ENCODE data around the gene GRID2. TPM values are rescaled to one million over a fixed set of nuclear protein-coding genes. Genes with fewer than 3 reads are reported as not detected.

The GRID2 gene
- polyA plus RNA-seq, 1 experiment: not detected

GRCh38 chr4:93368968-93369367 is 1065.2 kb downstream of the GRID2 start:
- Histone ChIP-seq H3K4me3 (ENCODE audit: low read depth, low read length) (no peak overlapping the region), H3K36me3 (ENCODE audit: control insufficient read depth, insufficient read depth, low read length) (no peaks in the 10 kb centered on the region), H3K27me3 (ENCODE audit: control insufficient read depth, insufficient read depth, low read length) (no peaks in the 10 kb centered on the region)
- POLR2A ChIA-PET: no interaction called here
- DNase-seq (ENCODE audit: low read depth): no peak
- TF ChIP-seq CTCF (IDR thresholded peaks at IDR 0.05; ENCODE audit: insufficient read depth, low read depth, low read length): no peak
- CTCF ChIA-PET: interaction anchor here (0.7 kb wide), 1 partner anchor 12 kb away, joined by 3 read pairs; no protein-coding TSS in a partner anchor

GRCh38 chr4:93370256-93370655 is 1066.5 kb downstream of the GRID2 start:
- TF ChIP-seq CTCF (IDR thresholded peaks at IDR 0.05; ENCODE audit: insufficient read depth, low read depth, low read length): no peak
- DNase-seq (ENCODE audit: low read depth): no peak
- no peaks in the 10 kb centered on the region for H3K36me3 ChIP-seq (ENCODE audit: control insufficient read depth, insufficient read depth, low read length)
- no peak overlapping the region for H3K4me3 ChIP-seq (ENCODE audit: low read depth, low read length)
- ChIA-PET POLR2A (no interaction called here), CTCF (no interaction called here)
- no peaks in the 10 kb centered on the region for H3K27me3 ChIP-seq (ENCODE audit: control insufficient read depth, insufficient read depth, low read length)

GRCh38 chr4:93373893-93374860 is 1070.4 kb downstream of the GRID2 start:
- ChIA-PET POLR2A (no interaction called here), CTCF (no interaction called here)
- no peak for DNase-seq (ENCODE audit: low read depth)
- Histone ChIP-seq H3K27me3 (ENCODE audit: control insufficient read depth, insufficient read depth, low read length) (no peaks in the 10 kb centered on the region), H3K4me3 (ENCODE audit: low read depth, low read length) (no peak overlapping the region), H3K36me3 (ENCODE audit: control insufficient read depth, insufficient read depth, low read length) (no peaks in the 10 kb centered on the region)
- no peak for TF ChIP-seq CTCF (IDR thresholded peaks at IDR 0.05; ENCODE audit: insufficient read depth, low read depth, low read length)

GRCh38 chr4:93384241-93384640 is 1080.5 kb downstream of the GRID2 start:
- DNase-seq (ENCODE audit: low read depth): no peak
- no peaks in the 10 kb centered on the region for H3K36me3 ChIP-seq (ENCODE audit: control insufficient read depth, insufficient read depth, low read length)
- ChIA-PET CTCF (no interaction called here), POLR2A (no interaction called here)
- no peaks in the 10 kb centered on the region for H3K27me3 ChIP-seq (ENCODE audit: control insufficient read depth, insufficient read depth, low read length)
- no peak overlapping the region for H3K4me3 ChIP-seq (ENCODE audit: low read depth, low read length)
- TF ChIP-seq CTCF (IDR thresholded peaks at IDR 0.05; ENCODE audit: insufficient read depth, low read depth, low read length): no peak

GRCh38 chr4:93384887-93385286 is 1081.1 kb downstream of the GRID2 start:
- H3K4me3 ChIP-seq (ENCODE audit: low read depth, low read length): no peak overlapping the region
- ChIA-PET POLR2A (no interaction called here), CTCF (no interaction called here)
- TF ChIP-seq CTCF (IDR thresholded peaks at IDR 0.05; ENCODE audit: insufficient read depth, low read depth, low read length): no peak
- no peak for DNase-seq (ENCODE audit: low read depth)
- no peaks in the 10 kb centered on the region for H3K36me3 ChIP-seq (ENCODE audit: control insufficient read depth, insufficient read depth, low read length)
- no peaks in the 10 kb centered on the region for H3K27me3 ChIP-seq (ENCODE audit: control insufficient read depth, insufficient read depth, low read length)

Measured in BJ (cell line).